ENCODE measurements around the gene CLCNKB.

DNA sequence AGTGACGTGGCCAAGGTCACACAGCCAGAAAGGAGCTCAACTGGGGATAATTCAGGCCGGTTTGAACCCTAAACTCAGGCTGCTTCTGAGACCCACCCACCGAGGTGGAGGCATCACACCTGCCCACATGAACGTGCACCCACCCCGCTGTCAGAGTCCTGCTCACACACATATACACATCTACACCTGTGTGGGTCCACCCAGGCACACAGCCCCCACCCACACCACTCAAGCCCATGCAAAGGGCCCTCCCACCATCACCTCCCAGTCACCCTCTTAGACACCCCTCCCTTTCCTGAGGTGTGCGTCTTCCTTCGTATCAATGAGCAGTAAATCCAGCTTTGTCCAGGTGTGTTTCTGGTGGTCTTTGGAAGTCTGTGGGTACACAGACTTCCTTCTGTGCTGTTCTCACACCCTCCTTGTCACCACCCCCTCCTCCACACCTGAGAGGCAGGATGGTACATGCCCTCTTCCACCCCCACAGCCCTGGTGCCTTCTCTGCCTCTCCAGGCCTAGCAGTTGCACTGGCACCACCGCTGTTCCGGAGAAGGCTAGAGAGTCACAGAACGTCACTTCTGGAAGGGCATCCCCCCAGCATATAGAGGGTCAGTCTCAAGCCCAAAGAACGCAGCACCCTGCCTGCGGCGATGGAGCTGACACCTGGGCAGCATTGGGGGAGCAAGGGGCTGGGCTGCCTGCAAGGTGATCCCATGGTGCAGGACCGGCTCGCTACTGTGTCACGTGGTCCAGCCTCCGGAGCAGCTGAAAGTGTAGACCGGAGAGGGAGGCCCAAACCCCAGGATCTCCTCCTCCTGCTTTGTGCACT, 48.7 kb downstream of the CLCNKB start:
- TF ChIP-seq, protein P1, sequence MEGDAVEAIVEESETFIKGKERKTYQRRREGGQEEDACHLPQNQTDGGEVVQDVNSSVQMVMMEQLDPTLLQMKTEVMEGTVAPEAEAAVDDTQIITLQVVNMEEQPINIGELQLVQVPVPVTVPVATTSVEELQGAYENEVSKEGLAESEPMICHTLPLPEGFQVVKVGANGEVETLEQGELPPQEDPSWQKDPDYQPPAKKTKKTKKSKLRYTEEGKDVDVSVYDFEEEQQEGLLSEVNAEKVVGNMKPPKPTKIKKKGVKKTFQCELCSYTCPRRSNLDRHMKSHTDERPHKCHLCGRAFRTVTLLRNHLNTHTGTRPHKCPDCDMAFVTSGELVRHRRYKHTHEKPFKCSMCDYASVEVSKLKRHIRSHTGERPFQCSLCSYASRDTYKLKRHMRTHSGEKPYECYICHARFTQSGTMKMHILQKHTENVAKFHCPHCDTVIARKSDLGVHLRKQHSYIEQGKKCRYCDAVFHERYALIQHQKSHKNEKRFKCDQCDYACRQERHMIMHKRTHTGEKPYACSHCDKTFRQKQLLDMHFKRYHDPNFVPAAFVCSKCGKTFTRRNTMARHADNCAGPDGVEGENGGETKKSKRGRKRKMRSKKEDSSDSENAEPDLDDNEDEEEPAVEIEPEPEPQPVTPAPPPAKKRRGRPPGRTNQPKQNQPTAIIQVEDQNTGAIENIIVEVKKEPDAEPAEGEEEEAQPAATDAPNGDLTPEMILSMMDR (IDR thresholded peaks at IDR 0.05) = no peak
- TF ChIP-seq EZH2 (IDR thresholded peaks at IDR 0.05) (no peak), EZH2phosphoT487 (IDR thresholded peaks at IDR 0.05) (no peak)
